K562 (cell line): Measurements from ENCODE around the gene SH3TC2. TPM values are rescaled to one million over a fixed set of nuclear protein-coding genes. Genes with fewer than 3 reads are reported as not detected.

ENCODE experiments used
- ATAC-seq: fragments of 200-7000 bp; cut with Tn5 transposase; 3 replicates; pipeline ENCODE4 v1.9.1; 2020; ENCODE audit warnings: moderate library complexity
- BruUV-seq: library from RNA; stranded (reverse); fragments of 400-500 nt; replicated peaks from 2 replicates; lab custom pipeline; 2021; lab: Mats Ljungman, UMichigan
- CTCF ChIA-PET: fragments of 300-600 bp; formaldehyde crosslinking; extraction: SDS; loops from one replicate; lab custom pipeline; 2021; ENCODE audit warnings: low intra/inter-chr PET ratio; lab: Yijun Ruan, JAX
- POLR2A ChIA-PET: fragments of 300-600, 350-650 bp; sonication (Branson Sonifier 250); formaldehyde crosslinking; extraction: SDS; loops from one replicate; lab custom pipeline; 2021; ENCODE audit warnings: antibody characterized with exemption, inconsistent platforms; lab: Yijun Ruan, JAX
- DNase-seq, 4 experiments: peaks; one replicate each; pipeline versions ENCODE4 v3.0.0 to v3.0.0-alpha.2; 2011 to 2018; ENCODE audit warnings: low spot score in 3 of 4, mixed read lengths in 3 of 4; ENCODE audit errors: extremely low read depth in 1 of 4
- FAIRE-seq: peaks from 2 replicates; lab custom pipeline; 2011; peaks lifted over from hg19 to GRCh38; lab: Jason Lieb, UNC
- H2AFZ ChIP-seq: 2 replicates; pipeline ENCODE4 v1.6.0; 2011; ENCODE audit warnings: low read depth, low read length, control low read depth, inconsistent platforms
- H3K27ac ChIP-seq: fragments of 200-600 bp; 3 replicates; pipeline ENCODE4 v1.8.0; 2011; ENCODE audit warnings: low read depth, mild to moderate bottlenecking, control low read depth, inconsistent platforms, low read length, moderate library complexity, mixed read lengths; ENCODE audit errors: extremely low read depth
- H3K27me3 ChIP-seq, 2 experiments: fragments of 300-600 bp in 1 of 2; 2 replicates in 1 of 2; 3 replicates in 1 of 2; pipeline versions ENCODE4 v1.6.0 to v1.8.0; 2011; ENCODE audit warnings: inconsistent platforms in 2 of 2, low read length in 2 of 2, mild to moderate bottlenecking in 1 of 2, mixed read lengths in 1 of 2, moderate library complexity in 1 of 2; ENCODE audit not compliant: control insufficient read depth in 2 of 2, insufficient read depth in 2 of 2
- H3K36me3 ChIP-seq: fragments of 300-600 bp; 3 replicates; pipeline ENCODE4 v1.8.0; 2011; ENCODE audit warnings: mild to moderate bottlenecking, low read length, inconsistent platforms; ENCODE audit not compliant: control insufficient read depth, insufficient read depth
- H3K4me1 ChIP-seq, 2 experiments: fragments of 200-600 bp in 1 of 2; replicated peaks in 1 of 2; 2 replicates in 1 of 2; 3 replicates in 1 of 2; pipeline versions ENCODE4 v1.5.1 to v1.8.0; 2011; ENCODE audit warnings: inconsistent platforms in 2 of 2, low read length in 2 of 2, mild to moderate bottlenecking in 1 of 2, mixed read lengths in 1 of 2, moderate library complexity in 1 of 2; ENCODE audit not compliant: control insufficient read depth in 2 of 2, insufficient read depth in 2 of 2
- H3K4me2 ChIP-seq: 2 replicates; pipeline ENCODE4 v1.6.1; 2011; ENCODE audit warnings: low read length, control low read depth, inconsistent platforms, mixed read lengths; ENCODE audit not compliant: insufficient read depth
- H3K4me3 ChIP-seq: fragments of 200-600 bp; sonication (generic), shearing (Covaris generic); 2 replicates; pipeline ENCODE4 v1.5.1; 2016; ENCODE audit warnings: control low read depth, inconsistent platforms
- H3K79me2 ChIP-seq: fragments of 200-600 bp; 3 replicates; pipeline ENCODE4 v1.8.0; 2011; ENCODE audit warnings: low read length, inconsistent platforms; ENCODE audit not compliant: control insufficient read depth, insufficient read depth
- H3K9ac ChIP-seq, 2 experiments: 2 replicates each; pipeline versions ENCODE4 v1.6.0 to v1.6.1; 2011; ENCODE audit warnings: low read depth in 2 of 2, low read length in 2 of 2, control low read depth in 1 of 2, inconsistent platforms in 1 of 2, mild to moderate bottlenecking in 1 of 2, mixed read lengths in 1 of 2; ENCODE audit not compliant: insufficient read depth in 1 of 2
- H3K9me1 ChIP-seq: one replicate; pipeline ENCODE4 v1.6.0; 2011; ENCODE audit warnings: inconsistent platforms, mild to moderate bottlenecking, low read length, moderate library complexity; ENCODE audit not compliant: control insufficient read depth, insufficient read depth
- H3K9me3 ChIP-seq: replicated peaks from 2 replicates; pipeline ENCODE4 v1.5.1; 2011; ENCODE audit warnings: low read depth, low read length, inconsistent platforms; ENCODE audit not compliant: control insufficient read depth, insufficient read depth
- H4K20me1 ChIP-seq: replicated peaks from 2 replicates; pipeline ENCODE4 v1.6.1; 2011; ENCODE audit warnings: low read length, inconsistent platforms, mixed read lengths; ENCODE audit not compliant: control insufficient read depth, insufficient read depth
- ELF1 ChIP-seq: fragments of 200-800 bp; sonication (Bioruptor generic); IDR thresholded peaks from 2 replicates; pipeline ENCODE4 v1.6.1; 2016; ENCODE audit warnings: missing genetic modification characterization, missing compliant biosample characterization
- HMG20A ChIP-seq: fragments of 450-650 bp; formaldehyde crosslinking; conservative IDR thresholded peaks from 2 replicates; pipeline ENCODE4 v1.4.0; 2020; ENCODE audit warnings: mild to moderate bottlenecking, mixed read lengths
- PHB2 ChIP-seq: fragments of 450-650 bp; IDR thresholded peaks from 2 replicates; pipeline ENCODE4 v1.6.1; 2017; ENCODE audit warnings: low read depth
- ZNF165 ChIP-seq: fragments of 250-450 bp; sonication (Bioruptor Pico); IDR thresholded peaks from 2 replicates; pipeline ENCODE4 v1.4.0; 2020; ENCODE audit warnings: borderline replicate concordance
- WGBS: fragments of 100-300 bp; shearing (Covaris generic); methylation state at CpG from one replicate; pipeline ENCODE4 v1.1.6; 2016; ENCODE audit warnings: low coverage, mixed read lengths; ENCODE audit not compliant: insufficient coverage; ENCODE audit errors: missing lambda C conversion rate; 5-methylcytosine and 5-hydroxymethylcytosine counted together
- in situ Hi-C: fragments of 300-500 bp; cut with MboI; formaldehyde crosslinking; loops from 4 replicates; pipeline ENCODE4 v1.15.0; 2018; ENCODE audit warnings: inconsistent platforms, mixed read lengths
- intact Hi-C: fragments of 100-400 bp; cut with micrococcal nuclease; formaldehyde crosslinking; loops from 2 replicates; pipeline ENCODE4 v1.14.2; 2022
- polyA plus RNA-seq, 8 experiments: library from polyadenylated mRNA; depleted of rRNA in 4 of 8; stranded (reverse) in 5 of 8; unstranded in 3 of 8; fragments of >200 nt; fragmentation: Nextera tagmentation in 2 of 8; fragmentation: Illumina TruSeq in 1 of 8; extraction: Ambion mirVana in 2 of 8; extraction: Trizol in 1 of 8; gene quantifications; 2 replicates each; pipeline versions ENCODE4 v1.2.1 to v1.2.3, GENCODE V29; 2011 to 2014; ENCODE audit warnings: inconsistent platforms in 1 of 8, missing spikeins in 1 of 8
- total RNA-seq, 7 experiments: library from RNA; depleted of rRNA in 6 of 7; stranded (reverse); fragments of >200 nt in 6 of 7; fragmentation: Illumina TruSeq in 2 of 7; extraction: Trizol in 2 of 7; gene quantifications; 2 replicates each; pipeline versions ENCODE4 v1.2.1 to v1.2.3, GENCODE V29; 2011 to 2021; ENCODE audit warnings: low replicate concordance in 1 of 7
- TF ChIP-seq, protein P1 (sequence below): fragments of 450-650 bp; IDR thresholded peaks from 2 replicates; pipeline ENCODE4 v1.6.1; 2016; ENCODE audit warnings: low read depth, mild to moderate bottlenecking, moderate library complexity
- TF ChIP-seq, protein P2 (sequence below): fragments of 450-650 bp; IDR thresholded peaks from 2 replicates; pipeline ENCODE4 v1.6.1; 2017; ENCODE audit warnings: antibody characterized with exemption, mild to moderate bottlenecking
- TF ChIP-seq, protein P3 (sequence below): fragments of 250-450 bp; sonication (Bioruptor Pico); IDR thresholded peaks from 2 replicates; pipeline ENCODE4 v1.5.0; 2020; ENCODE audit warnings: mild to moderate bottlenecking, borderline replicate concordance
- TF ChIP-seq, protein P4 (sequence below): sonication (generic); formaldehyde crosslinking; IDR thresholded peaks from 2 replicates; pipeline ENCODE4 v1.8.0; 2023; ENCODE audit warnings: mild to moderate bottlenecking, missing genetic modification reagents
- TF ChIP-seq, protein P5 (sequence below): fragments of 450-650 bp; conservative IDR thresholded peaks from 2 replicates; pipeline ENCODE4 v1.6.1; 2016; ENCODE audit warnings: missing genetic modification characterization, low read depth, mild to moderate bottlenecking, control low read depth, missing compliant biosample characterization

Gene SH3TC2
- total and polyA plus RNA-seq, 9 of the 15 experiments (the other 6 are each of a cell fraction or from before 2014, with no cell fraction given), result 0.03 to 0.80 (median 0.55) TPM; not detected in 1

DNA sequence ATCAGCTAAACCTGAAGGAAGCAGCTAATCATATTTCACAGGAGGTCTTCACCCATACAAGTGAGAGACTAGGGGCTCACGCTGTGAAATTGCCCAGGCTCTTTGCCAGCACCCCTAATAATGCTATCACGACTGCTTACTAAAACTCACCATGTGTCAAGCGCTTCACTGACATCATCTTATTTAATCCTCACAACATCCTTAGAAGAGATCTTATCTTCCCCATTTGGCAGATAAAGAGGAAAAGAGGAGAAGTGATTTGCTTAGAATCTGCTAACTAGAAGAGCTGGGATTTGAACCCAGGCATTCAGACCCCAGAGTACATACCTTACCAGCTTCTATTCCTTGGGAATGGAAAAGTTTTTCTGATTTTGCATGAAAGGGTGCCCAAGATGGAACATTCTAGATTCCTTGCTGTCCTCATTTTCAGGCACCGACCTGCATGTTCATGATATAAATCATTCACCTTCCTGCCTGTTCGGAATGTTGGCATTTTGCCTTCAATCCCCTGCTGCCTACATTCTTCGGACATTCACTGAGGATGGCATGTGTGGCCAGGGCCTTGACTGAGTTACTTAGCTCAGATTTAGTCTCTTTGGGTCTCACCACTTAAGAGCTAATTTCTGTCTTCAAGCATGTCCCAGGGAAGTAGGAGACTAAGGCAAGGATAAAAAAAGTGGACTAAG lies 88.1 kb downstream of the SH3TC2 start:
- Histone ChIP-seq H3K79me2 (no peaks in the 10 kb centered on the region), H3K9me1 (no peaks in the 10 kb centered on the region), H3K4me1 (no peaks in the 10 kb centered on the region), H3K4me3 (no peak overlapping the region), H2AFZ (no peak overlapping the region), H3K4me2 (no peak overlapping the region), H4K20me1 (no peaks in the 10 kb centered on the region), H3K36me3 (no peaks in the 10 kb centered on the region), H3K27me3 (peaks cover 8 to 18% of the 10 kb centered on the region in 2 experiments; a peak in 4 of 5 replicates), H3K9me3 (no peaks in the 10 kb centered on the region), H3K27ac (no peak overlapping the region), H3K9ac (no peak overlapping the region)
- CTCF ChIA-PET, result no interaction called here
- ATAC-seq, result no peak
- no peak for DNase-seq
- intact Hi-C loops, result no loop called here
- in situ Hi-C loops, result no loop called here
- WGBS, result 0% methylated on average over 6 of the region's 6 CpGs
- POLR2A ChIA-PET, result interaction anchor here (0.6 kb wide), 2 partner anchors 15 to 89 kb away, joined by 3 to 5 read pairs; no protein-coding TSS in a partner anchor
- no TSS peak for BruUV-seq
- no peak for FAIRE-seq
- TF ChIP-seq, protein P1, sequence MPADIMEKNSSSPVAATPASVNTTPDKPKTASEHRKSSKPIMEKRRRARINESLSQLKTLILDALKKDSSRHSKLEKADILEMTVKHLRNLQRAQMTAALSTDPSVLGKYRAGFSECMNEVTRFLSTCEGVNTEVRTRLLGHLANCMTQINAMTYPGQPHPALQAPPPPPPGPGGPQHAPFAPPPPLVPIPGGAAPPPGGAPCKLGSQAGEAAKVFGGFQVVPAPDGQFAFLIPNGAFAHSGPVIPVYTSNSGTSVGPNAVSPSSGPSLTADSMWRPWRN, result no peak
- TF ChIP-seq ZNF165 (CRISPR knock-in tag) (no peak), PHB2 (no peak), HMG20A (CRISPR knock-in tag) (no peak), ELF1 (tag) (no peak)
- TF ChIP-seq, protein P2, sequence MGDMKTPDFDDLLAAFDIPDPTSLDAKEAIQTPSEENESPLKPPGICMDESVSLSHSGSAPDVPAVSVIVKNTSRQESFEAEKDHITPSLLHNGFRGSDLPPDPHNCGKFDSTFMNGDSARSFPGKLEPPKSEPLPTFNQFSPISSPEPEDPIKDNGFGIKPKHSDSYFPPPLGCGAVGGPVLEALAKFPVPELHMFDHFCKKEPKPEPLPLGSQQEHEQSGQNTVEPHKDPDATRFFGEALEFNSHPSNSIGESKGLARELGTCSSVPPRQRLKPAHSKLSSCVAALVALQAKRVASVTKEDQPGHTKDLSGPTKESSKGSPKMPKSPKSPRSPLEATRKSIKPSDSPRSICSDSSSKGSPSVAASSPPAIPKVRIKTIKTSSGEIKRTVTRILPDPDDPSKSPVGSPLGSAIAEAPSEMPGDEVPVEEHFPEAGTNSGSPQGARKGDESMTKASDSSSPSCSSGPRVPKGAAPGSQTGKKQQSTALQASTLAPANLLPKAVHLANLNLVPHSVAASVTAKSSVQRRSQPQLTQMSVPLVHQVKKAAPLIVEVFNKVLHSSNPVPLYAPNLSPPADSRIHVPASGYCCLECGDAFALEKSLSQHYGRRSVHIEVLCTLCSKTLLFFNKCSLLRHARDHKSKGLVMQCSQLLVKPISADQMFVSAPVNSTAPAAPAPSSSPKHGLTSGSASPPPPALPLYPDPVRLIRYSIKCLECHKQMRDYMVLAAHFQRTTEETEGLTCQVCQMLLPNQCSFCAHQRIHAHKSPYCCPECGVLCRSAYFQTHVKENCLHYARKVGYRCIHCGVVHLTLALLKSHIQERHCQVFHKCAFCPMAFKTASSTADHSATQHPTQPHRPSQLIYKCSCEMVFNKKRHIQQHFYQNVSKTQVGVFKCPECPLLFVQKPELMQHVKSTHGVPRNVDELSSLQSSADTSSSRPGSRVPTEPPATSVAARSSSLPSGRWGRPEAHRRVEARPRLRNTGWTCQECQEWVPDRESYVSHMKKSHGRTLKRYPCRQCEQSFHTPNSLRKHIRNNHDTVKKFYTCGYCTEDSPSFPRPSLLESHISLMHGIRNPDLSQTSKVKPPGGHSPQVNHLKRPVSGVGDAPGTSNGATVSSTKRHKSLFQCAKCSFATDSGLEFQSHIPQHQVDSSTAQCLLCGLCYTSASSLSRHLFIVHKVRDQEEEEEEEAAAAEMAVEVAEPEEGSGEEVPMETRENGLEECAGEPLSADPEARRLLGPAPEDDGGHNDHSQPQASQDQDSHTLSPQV, result no peak
- TF ChIP-seq, protein P3, sequence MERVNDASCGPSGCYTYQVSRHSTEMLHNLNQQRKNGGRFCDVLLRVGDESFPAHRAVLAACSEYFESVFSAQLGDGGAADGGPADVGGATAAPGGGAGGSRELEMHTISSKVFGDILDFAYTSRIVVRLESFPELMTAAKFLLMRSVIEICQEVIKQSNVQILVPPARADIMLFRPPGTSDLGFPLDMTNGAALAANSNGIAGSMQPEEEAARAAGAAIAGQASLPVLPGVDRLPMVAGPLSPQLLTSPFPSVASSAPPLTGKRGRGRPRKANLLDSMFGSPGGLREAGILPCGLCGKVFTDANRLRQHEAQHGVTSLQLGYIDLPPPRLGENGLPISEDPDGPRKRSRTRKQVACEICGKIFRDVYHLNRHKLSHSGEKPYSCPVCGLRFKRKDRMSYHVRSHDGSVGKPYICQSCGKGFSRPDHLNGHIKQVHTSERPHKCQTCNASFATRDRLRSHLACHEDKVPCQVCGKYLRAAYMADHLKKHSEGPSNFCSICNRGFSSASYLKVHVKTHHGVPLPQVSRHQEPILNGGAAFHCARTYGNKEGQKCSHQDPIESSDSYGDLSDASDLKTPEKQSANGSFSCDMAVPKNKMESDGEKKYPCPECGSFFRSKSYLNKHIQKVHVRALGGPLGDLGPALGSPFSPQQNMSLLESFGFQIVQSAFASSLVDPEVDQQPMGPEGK, result no peak
- TF ChIP-seq, protein P4, sequence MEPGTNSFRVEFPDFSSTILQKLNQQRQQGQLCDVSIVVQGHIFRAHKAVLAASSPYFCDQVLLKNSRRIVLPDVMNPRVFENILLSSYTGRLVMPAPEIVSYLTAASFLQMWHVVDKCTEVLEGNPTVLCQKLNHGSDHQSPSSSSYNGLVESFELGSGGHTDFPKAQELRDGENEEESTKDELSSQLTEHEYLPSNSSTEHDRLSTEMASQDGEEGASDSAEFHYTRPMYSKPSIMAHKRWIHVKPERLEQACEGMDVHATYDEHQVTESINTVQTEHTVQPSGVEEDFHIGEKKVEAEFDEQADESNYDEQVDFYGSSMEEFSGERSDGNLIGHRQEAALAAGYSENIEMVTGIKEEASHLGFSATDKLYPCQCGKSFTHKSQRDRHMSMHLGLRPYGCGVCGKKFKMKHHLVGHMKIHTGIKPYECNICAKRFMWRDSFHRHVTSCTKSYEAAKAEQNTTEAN, result no peak
- TF ChIP-seq, protein P5, sequence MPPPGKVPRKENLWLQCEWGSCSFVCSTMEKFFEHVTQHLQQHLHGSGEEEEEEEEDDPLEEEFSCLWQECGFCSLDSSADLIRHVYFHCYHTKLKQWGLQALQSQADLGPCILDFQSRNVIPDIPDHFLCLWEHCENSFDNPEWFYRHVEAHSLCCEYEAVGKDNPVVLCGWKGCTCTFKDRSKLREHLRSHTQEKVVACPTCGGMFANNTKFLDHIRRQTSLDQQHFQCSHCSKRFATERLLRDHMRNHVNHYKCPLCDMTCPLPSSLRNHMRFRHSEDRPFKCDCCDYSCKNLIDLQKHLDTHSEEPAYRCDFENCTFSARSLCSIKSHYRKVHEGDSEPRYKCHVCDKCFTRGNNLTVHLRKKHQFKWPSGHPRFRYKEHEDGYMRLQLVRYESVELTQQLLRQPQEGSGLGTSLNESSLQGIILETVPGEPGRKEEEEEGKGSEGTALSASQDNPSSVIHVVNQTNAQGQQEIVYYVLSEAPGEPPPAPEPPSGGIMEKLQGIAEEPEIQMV (tag), result no peak
